Breast epithelium (tissue), 3 donors: ENCODE data around the gene SERBP1.

Experiments
- POLR2A ChIP-seq: fragments of 450-650 bp; IDR thresholded peaks from one replicate; pipeline ENCODE4 v1.6.1; 2016; ENCODE audit warnings: antibody characterized with exemption, mild to moderate bottlenecking, moderate library complexity
- POLR2AphosphoS5 ChIP-seq, 3 donors: sonication (generic); formaldehyde crosslinking; IDR thresholded peaks; one replicate each; pipeline ENCODE4 v1.6.1; 2017; ENCODE audit warnings: antibody characterized with exemption in 3 of 3
- TF ChIP-seq, protein P1 (sequence below), 3 donors: fragments of 450-650 bp; IDR thresholded peaks; one replicate each; pipeline ENCODE4 v1.5.1; 2016 to 2017; ENCODE audit warnings: antibody characterized with exemption in 3 of 3, mild to moderate bottlenecking in 3 of 3, moderate library complexity in 3 of 3

DNA sequence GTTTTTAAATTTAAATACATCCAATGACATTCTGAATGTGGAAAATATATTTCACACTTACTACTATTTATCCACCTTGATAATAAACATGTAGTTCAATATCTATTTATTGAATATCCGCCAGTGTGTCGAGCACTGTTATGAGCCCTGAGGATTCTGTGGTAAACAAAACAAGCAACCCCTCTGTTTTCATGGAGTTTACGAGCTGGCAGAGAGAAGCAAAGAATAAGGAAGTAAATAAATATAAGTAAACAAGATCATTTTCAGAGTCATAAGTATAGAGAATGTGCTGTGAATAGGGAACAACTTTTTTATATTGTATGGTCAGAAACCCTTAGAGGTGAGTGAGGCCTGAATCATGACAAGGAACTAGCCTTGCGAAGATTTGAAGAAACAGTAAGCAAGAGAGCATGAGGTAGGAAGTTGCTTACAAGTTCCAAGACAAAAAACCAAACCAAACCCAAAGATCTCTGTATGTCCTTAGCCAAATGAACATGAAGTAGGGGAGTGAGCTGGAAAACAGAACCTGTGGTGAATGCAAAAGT is 6.4 kb upstream of the SERBP1 start:
- TF ChIP-seq, protein P1, sequence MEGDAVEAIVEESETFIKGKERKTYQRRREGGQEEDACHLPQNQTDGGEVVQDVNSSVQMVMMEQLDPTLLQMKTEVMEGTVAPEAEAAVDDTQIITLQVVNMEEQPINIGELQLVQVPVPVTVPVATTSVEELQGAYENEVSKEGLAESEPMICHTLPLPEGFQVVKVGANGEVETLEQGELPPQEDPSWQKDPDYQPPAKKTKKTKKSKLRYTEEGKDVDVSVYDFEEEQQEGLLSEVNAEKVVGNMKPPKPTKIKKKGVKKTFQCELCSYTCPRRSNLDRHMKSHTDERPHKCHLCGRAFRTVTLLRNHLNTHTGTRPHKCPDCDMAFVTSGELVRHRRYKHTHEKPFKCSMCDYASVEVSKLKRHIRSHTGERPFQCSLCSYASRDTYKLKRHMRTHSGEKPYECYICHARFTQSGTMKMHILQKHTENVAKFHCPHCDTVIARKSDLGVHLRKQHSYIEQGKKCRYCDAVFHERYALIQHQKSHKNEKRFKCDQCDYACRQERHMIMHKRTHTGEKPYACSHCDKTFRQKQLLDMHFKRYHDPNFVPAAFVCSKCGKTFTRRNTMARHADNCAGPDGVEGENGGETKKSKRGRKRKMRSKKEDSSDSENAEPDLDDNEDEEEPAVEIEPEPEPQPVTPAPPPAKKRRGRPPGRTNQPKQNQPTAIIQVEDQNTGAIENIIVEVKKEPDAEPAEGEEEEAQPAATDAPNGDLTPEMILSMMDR (IDR thresholded peaks at IDR 0.05) = no peak
- TF ChIP-seq POLR2A (no peak), POLR2AphosphoS5 (IDR thresholded peaks at IDR 0.05) (no peak)
